ENCODE data around the gene IRF2.

DNA sequence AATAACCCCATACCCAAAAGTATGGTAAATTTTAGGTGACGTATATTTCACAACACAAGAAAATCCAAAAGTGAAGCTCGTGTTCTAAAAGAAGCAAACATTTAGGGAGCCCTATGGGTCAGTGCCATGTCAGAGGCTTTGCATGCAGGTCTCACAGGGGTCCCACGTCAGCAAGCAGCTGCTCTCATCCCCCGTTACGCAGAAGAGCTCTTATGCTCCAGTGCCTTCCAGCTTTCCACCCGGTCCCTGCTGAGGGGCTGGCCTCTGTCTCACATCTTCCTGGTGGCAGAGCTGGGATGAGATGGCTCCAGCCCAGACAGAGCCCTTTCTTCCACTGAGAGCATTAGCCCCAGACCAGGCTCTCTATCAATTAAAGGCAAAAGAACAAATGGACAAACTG lies 82.0 kb downstream of the IRF2 start:
- TF ChIP-seq, protein P1, sequence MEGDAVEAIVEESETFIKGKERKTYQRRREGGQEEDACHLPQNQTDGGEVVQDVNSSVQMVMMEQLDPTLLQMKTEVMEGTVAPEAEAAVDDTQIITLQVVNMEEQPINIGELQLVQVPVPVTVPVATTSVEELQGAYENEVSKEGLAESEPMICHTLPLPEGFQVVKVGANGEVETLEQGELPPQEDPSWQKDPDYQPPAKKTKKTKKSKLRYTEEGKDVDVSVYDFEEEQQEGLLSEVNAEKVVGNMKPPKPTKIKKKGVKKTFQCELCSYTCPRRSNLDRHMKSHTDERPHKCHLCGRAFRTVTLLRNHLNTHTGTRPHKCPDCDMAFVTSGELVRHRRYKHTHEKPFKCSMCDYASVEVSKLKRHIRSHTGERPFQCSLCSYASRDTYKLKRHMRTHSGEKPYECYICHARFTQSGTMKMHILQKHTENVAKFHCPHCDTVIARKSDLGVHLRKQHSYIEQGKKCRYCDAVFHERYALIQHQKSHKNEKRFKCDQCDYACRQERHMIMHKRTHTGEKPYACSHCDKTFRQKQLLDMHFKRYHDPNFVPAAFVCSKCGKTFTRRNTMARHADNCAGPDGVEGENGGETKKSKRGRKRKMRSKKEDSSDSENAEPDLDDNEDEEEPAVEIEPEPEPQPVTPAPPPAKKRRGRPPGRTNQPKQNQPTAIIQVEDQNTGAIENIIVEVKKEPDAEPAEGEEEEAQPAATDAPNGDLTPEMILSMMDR (IDR thresholded peaks at IDR 0.05): no peak
- TF ChIP-seq ZFX (IDR thresholded peaks at IDR 0.05; ENCODE audit: borderline replicate concordance): no peak

Measured in 22Rv1 (cell line).